ENCODE results near the gene CACNA1F. TPM values are rescaled to one million over a fixed set of nuclear protein-coding genes. Genes with fewer than 3 reads are reported as not detected.

The CACNA1F gene
- total RNA-seq, 1 donor from 2014 or later: 3.0 TPM

DNA sequence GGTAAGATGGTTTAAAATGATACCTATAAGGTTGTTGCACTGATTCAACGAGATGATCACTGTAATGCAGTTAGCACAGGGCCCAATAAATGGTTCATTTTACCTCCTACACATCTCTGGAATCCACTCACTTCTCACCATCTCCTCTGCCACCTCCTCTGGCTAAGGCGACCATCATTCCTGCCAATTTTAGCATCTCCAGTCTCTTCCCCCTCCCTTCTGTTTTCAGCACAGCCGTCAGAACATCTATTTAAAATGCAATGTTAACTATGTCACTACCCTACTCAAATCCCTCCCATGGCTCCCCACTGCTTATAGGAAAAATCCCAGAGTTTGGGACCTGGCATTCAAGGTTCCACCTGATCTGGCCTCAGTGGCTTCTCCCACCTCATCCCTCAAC lies 29.6 kb downstream of the CACNA1F start:
- DNase-seq (no peak), ATAC-seq (ENCODE audit: low read depth) (no peak)
- Mint-ChIP-seq H3K4me3 (no peak overlapping the region), H3K4me1 (peaks cover 5% of the 10 kb centered on the region), H3K27ac (no peak overlapping the region), H3K9me3 (no peaks in the 10 kb centered on the region), H3K27me3 (no peaks in the 10 kb centered on the region), H3K36me3 (ENCODE audit: low read depth) (no peaks in the 10 kb centered on the region)
- ChIA-PET CTCF (no interaction called here), POLR2A (no interaction called here)
- TF ChIP-seq, protein P1, sequence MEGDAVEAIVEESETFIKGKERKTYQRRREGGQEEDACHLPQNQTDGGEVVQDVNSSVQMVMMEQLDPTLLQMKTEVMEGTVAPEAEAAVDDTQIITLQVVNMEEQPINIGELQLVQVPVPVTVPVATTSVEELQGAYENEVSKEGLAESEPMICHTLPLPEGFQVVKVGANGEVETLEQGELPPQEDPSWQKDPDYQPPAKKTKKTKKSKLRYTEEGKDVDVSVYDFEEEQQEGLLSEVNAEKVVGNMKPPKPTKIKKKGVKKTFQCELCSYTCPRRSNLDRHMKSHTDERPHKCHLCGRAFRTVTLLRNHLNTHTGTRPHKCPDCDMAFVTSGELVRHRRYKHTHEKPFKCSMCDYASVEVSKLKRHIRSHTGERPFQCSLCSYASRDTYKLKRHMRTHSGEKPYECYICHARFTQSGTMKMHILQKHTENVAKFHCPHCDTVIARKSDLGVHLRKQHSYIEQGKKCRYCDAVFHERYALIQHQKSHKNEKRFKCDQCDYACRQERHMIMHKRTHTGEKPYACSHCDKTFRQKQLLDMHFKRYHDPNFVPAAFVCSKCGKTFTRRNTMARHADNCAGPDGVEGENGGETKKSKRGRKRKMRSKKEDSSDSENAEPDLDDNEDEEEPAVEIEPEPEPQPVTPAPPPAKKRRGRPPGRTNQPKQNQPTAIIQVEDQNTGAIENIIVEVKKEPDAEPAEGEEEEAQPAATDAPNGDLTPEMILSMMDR (IDR thresholded peaks at IDR 0.05): no peak
- intact Hi-C loops (cut with micrococcal nuclease): no loop called here

DNA sequence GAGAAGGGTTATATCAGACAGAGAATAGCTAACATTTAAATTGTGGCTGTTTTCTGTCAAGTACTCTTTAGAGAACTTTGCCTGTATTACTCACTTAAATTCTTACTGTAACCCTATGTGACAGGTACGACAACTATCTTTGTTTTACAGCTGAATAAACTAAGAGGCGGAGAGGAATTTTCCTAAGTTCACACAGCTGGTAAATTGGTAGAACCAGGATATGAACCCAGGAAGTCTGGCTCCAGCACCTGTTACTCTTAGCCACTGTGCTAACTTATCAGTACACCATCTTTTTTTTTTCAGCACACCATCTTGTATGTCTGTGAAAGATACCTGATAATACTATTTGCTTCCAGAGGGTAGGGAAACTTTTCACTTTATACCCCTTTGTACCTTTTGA lies 31.1 kb downstream of the CACNA1F start:
- H3K4me3 Mint-ChIP-seq: no peak overlapping the region
- no peaks in the 10 kb centered on the region for H3K9me3 Mint-ChIP-seq

DNA sequence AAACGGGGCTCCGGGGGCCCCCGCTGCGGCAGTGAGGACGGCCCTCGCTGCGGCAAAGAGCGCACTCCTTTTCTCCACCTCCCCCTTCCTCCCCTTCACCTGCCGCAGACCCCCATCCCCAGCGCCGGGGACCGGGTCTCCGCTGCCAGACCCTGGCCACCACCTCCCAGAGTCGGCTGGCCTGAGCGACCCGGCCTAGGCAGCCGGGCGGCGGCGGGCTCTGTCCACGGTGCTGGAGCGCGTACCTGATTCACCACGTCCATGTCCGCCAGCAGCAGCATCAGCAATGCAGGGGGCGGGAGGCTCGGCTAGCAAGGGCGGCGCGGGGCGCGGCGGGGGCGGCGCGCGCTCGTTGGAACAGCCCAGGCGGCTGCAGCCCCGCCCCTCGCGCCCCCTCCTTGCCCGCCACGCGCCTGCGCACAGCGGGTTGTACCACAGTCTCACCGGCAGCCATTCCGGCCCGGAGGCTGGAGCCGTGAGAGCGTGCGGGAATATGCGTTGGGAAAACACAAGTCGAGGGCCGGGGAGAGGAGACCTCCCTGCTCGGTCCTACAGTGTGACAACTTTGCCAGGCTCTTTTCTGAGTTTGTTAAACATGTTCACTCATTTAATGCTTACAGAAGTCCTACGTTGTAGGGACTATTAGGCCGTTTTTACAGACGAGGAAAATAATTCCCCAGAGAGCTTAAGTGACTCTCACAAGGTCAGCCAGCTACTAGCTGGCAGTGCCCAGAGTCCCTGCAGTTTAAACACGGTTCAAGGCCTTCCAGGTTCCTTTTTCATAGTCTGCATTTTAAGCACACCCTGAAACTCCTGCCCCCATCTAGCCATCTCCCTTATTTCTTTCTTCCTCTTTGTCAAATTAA lies 33.0 kb downstream of the CACNA1F start, which contains the start of gene SYP:
TSS of gene SYP (minus strand) at position 288 of the 866 bp plus-strand sequence. CDS start at position 281, 7 bp downstream.
- Mint-ChIP-seq H3K27ac (peak within 1 kb of the TSS; percentile 53), H3K27me3 (no peaks in the 10 kb centered on the region), H3K36me3 (ENCODE audit: low read depth) (no peaks in the 10 kb centered on the region), H3K4me1 (peaks cover 9% of the 10 kb centered on the region), H3K4me3 (peak within 1 kb of the TSS; percentile 75), H3K9me3 (no peaks in the 10 kb centered on the region)
- peak; percentile 83 for DNase-seq
- ChIA-PET POLR2A (interaction anchor here (0.6 to 1.0 kb wide), 5 partner anchors 9 to 69 kb away, joined by 3 to 6 read pairs (median 3); no protein-coding TSS in a partner anchor), CTCF (no interaction called here)
- TF ChIP-seq, protein P1 (IDR thresholded peaks at IDR 0.05): no peak
- ATAC-seq (ENCODE audit: low read depth): peak; percentile 99
- intact Hi-C loops (cut with micrococcal nuclease): loop anchor here (1.0 to 10.0 kb wide), 5 partner anchors 9 to 1545 kb away; partner anchors contain the start of genes ELK1, PIM2, PPP1R3F and SLC35A2

More for the DNA sequence above, 31.1 kb downstream of the CACNA1F start:
- ChIA-PET POLR2A (interaction anchor here (1.2 to 1.4 kb wide), 2 partner anchors 11 to 108 kb away, joined by 3 read pairs; no protein-coding TSS in a partner anchor), CTCF (interaction anchor here (0.7 kb wide), 1 partner anchor 9 kb away, joined by 3 read pairs; no protein-coding TSS in a partner anchor)
- Mint-ChIP-seq H3K4me1 (peaks cover 9% of the 10 kb centered on the region), H3K27ac (no peak overlapping the region), H3K36me3 (ENCODE audit: low read depth) (no peaks in the 10 kb centered on the region), H3K27me3 (no peaks in the 10 kb centered on the region)
- ATAC-seq (ENCODE audit: low read depth): no peak
- intact Hi-C loops (cut with micrococcal nuclease): no loop called here
- no peak for DNase-seq
- TF ChIP-seq, protein P1 (IDR thresholded peaks at IDR 0.05): no peak

DNA sequence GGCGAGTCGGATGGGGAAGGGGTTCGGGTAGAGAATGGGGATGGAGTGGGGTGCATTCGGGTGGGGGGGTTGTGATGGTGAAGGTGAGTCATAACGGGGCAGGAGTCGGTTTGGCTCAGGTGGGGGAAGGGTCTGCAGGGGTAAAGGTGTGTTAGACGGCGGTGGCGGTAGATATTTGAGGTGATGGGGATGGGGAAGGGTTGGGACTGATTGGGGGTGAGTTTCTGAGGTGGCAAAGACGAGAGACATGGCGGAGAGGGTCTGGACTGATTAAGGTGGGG lies 33.9 kb downstream of the CACNA1F start:
- POLR2A ChIA-PET: no interaction called here
- Mint-ChIP-seq H3K27me3 (no peaks in the 10 kb centered on the region), H3K27ac (no peak overlapping the region), H3K4me3 (no peak overlapping the region), H3K4me1 (peaks cover 9% of the 10 kb centered on the region), H3K36me3 (ENCODE audit: low read depth) (no peaks in the 10 kb centered on the region), H3K9me3 (no peaks in the 10 kb centered on the region)
- DNase-seq (no peak), ATAC-seq (ENCODE audit: low read depth) (no peak)
- intact Hi-C loops (cut with micrococcal nuclease): loop anchor here (10.0 kb wide), 2 partner anchors 284 to 1544 kb away; partner anchors contain the start of genes ELK1, PIM2, SLC35A2 and UXT
- CTCF ChIA-PET: no interaction called here
- TF ChIP-seq, protein P1 (IDR thresholded peaks at IDR 0.05): no peak

DNA sequence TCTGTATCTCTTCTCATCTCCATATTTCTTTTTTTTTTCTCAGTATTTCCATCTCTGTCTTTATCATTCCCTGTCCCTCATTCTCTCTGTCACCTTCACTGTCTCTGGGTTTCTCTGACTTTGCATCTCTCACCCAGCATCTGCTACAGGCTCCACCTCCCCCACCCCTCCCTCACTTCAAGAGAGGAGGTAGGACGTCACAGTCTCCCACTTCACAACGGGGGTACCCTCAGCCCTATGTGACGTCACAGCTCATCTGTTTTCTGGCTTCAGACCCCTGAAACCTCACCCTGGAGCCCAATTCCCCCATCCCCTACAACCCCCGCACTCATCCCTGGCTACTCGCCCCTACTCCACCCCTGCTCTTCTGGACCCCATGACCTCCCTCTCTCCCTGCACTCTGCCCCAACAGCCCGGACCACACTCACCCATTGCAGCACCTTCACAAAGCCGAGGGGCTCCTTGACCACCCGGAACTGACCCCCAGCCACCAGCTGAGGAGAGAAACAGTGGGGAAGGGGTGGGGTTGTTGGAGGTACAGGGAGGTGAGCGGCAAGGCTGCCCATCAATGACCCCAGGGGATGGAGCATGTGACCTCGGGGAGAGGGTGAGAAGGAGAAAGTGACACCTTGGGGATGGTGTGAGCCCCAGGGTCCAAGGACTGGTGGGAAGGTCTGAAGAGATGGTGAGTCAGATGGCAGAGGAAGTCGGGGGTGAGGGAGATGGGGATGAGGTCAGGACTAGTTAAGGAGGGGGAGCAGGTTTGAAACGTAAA lies 34.4 kb downstream of the CACNA1F start:
- intact Hi-C loops (cut with micrococcal nuclease): loop anchor here (10.0 kb wide), 2 partner anchors 284 to 1544 kb away; partner anchors contain the start of genes ELK1, PIM2, SLC35A2 and UXT
- Mint-ChIP-seq H3K36me3 (ENCODE audit: low read depth) (no peaks in the 10 kb centered on the region), H3K4me3 (no peak overlapping the region), H3K27me3 (no peaks in the 10 kb centered on the region), H3K9me3 (no peaks in the 10 kb centered on the region), H3K4me1 (peaks cover 9% of the 10 kb centered on the region), H3K27ac (no peak overlapping the region)
- no peak for DNase-seq
- TF ChIP-seq, protein P1 (IDR thresholded peaks at IDR 0.05): no peak
- CTCF ChIA-PET: no interaction called here
- no peak for ATAC-seq (ENCODE audit: low read depth)
- POLR2A ChIA-PET: no interaction called here
